Stomach (tissue), 9 donors: ENCODE data around the gene NEDD4. TPM values are rescaled to one million over a fixed set of nuclear protein-coding genes. Genes with fewer than 3 reads are reported as not detected.

Experiments used
- DNase-seq, 2 donors: peaks; one replicate each; pipeline versions ENCODE4 v3.0.0 to v3.0.0-alpha.2; 2013 to 2019
- H3K27ac ChIP-seq, 5 donors: fragments of 200-600 bp in 4 of 5; sonication (generic) in 4 of 5; one replicate each; pipeline ENCODE4 v1.5.1; 2013 to 2019; ENCODE audit warnings: mild to moderate bottlenecking in 1 of 5, moderate library complexity in 1 of 5
- H3K27me3 ChIP-seq, 3 donors: fragments of 200-600 bp; sonication (generic); one replicate each; pipeline ENCODE4 v1.5.1; 2017 to 2019; ENCODE audit warnings: mixed run types in 1 of 3
- H3K36me3 ChIP-seq, 4 donors: fragments of 200-600 bp; sonication (generic); 1 replicate in 3 of 4; 2 replicates in 1 of 4; pipeline ENCODE4 v1.5.1; 2016 to 2019
- H3K4me1 ChIP-seq, 4 donors: fragments of 200-600 bp; sonication (generic); one replicate each; pipeline ENCODE4 v1.5.1; 2016 to 2019
- H3K4me3 ChIP-seq, 4 donors: fragments of 200-600 bp; sonication (generic) in 3 of 4; one replicate each; pipeline ENCODE4 v1.5.1; 2016 to 2019; ENCODE audit warnings: mild to moderate bottlenecking in 1 of 4
- H3K9me3 ChIP-seq, 4 donors: fragments of 200-600 bp; sonication (generic); one replicate each; pipeline ENCODE4 v1.5.1; 2016 to 2019
- EP300 ChIP-seq: sonication (generic); formaldehyde crosslinking; IDR thresholded peaks from one replicate; pipeline ENCODE4 v1.6.1; 2017; ENCODE audit warnings: antibody characterized with exemption
- POLR2A ChIP-seq, 4 donors: fragments of 450-650 bp; IDR thresholded peaks; one replicate each; pipeline ENCODE4 v1.6.1; 2016; ENCODE audit warnings: antibody characterized with exemption in 4 of 4, control low read depth in 2 of 4, mild to moderate bottlenecking in 1 of 4, moderate library complexity in 1 of 4
- POLR2AphosphoS5 ChIP-seq, 3 donors: sonication (generic); formaldehyde crosslinking; IDR thresholded peaks; one replicate each; pipeline ENCODE4 v1.6.1; 2016; ENCODE audit warnings: antibody characterized with exemption in 3 of 3
- WGBS, 5 donors: extraction: QIAGEN DNeasy Blood & Tissue Kit in 3 of 5; methylation state at CpG; one replicate each; pipeline versions ENCODE4 v1.1.5 to v1.1.7; 2013 to 2018; 5-methylcytosine and 5-hydroxymethylcytosine counted together
- intact Hi-C: fragments of 100-400 bp; cut with DNase I; formaldehyde crosslinking; loops from one replicate; pipeline ENCODE4 v1.15.1; 2023; ENCODE audit warnings: low total_unique reads
- polyA plus RNA-seq, 3 donors: library from polyadenylated mRNA; stranded (reverse); fragments of 200-250 nt; gene quantifications; one replicate each; pipeline ENCODE4 v1.2.3, GENCODE V29; 2013
- total RNA-seq, 5 donors: library from RNA; depleted of rRNA; stranded (reverse); fragments of >200 nt; gene quantifications; one replicate each; pipeline versions ENCODE4 v1.1.0 to v1.2.3, GENCODE V29; 2014 to 2016
- TF ChIP-seq, protein P1 (sequence below), 7 experiments: fragments of 450-650 bp in 4 of 7; fragments of 200-600 bp in 3 of 7; sonication (generic) in 3 of 7; IDR thresholded peaks; one replicate each; pipeline ENCODE4 v1.5.1; 2016 to 2019; ENCODE audit warnings: antibody characterized with exemption in 7 of 7, control low read depth in 2 of 7, mild to moderate bottlenecking in 1 of 7
- donor health status: healthy with polysubstance abuse.
- donor health status: Bipolar disorder and iron deficiency.
- donor health status: healthy.

NEDD4 gene
- total and polyA plus RNA-seq, 8 donors = 2.9 to 40.8 (median 7.5) TPM

DNA sequence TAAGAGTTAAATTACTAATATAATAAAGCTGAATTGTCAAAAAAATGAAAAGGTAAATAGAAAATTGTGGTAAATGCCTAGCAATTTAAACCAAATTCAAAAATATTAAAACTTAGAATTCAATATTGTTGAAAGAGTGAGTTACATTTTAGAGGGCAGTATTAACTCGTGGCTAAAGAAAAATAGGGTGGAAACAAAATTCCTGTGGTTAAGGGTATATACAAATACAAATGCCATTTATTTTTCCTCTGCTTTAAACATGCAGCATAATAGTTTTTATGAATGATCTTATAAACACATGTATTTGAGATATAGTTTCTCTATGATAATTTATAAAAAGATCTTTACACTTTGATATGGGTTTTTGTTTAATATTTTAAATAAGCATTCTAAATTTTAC, 79.0 kb downstream of the NEDD4 start:
- Histone ChIP-seq H3K36me3 (no peaks in the 10 kb centered on the region), H3K27me3 (no peaks in the 10 kb centered on the region), H3K4me3 (no peak overlapping the region), H3K9me3 (no peaks in the 10 kb centered on the region), H3K27ac (no peak overlapping the region), H3K4me1 (peaks cover 5 to 27% (median 19%) of the 10 kb centered on the region in 4 donors)
- intact Hi-C loops = no loop called here
- TF ChIP-seq, protein P1, sequence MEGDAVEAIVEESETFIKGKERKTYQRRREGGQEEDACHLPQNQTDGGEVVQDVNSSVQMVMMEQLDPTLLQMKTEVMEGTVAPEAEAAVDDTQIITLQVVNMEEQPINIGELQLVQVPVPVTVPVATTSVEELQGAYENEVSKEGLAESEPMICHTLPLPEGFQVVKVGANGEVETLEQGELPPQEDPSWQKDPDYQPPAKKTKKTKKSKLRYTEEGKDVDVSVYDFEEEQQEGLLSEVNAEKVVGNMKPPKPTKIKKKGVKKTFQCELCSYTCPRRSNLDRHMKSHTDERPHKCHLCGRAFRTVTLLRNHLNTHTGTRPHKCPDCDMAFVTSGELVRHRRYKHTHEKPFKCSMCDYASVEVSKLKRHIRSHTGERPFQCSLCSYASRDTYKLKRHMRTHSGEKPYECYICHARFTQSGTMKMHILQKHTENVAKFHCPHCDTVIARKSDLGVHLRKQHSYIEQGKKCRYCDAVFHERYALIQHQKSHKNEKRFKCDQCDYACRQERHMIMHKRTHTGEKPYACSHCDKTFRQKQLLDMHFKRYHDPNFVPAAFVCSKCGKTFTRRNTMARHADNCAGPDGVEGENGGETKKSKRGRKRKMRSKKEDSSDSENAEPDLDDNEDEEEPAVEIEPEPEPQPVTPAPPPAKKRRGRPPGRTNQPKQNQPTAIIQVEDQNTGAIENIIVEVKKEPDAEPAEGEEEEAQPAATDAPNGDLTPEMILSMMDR (IDR thresholded peaks at IDR 0.05) = no peak
- TF ChIP-seq POLR2A (IDR thresholded peaks at IDR 0.05) (no peak), EP300 (no peak), POLR2AphosphoS5 (IDR thresholded peaks at IDR 0.05) (no peak)
- no peak for DNase-seq
- WGBS, 5 donors = 52 to 59% (median 54%) methylated on average over 1 of the region's 1 CpG

GRCh38 chr15:55912982-55913381, 80.4 kb downstream of the NEDD4 start:
- no peak overlapping the region for H3K4me3 ChIP-seq
- peaks cover 5 to 23% (median 12%) of the 10 kb centered on the region in 4 donors for H3K4me1 ChIP-seq
- no peaks in the 10 kb centered on the region for H3K36me3 ChIP-seq
- DNase-seq = no peak
- intact Hi-C loops = no loop called here
- WGBS, 5 donors = 85 to 94% (median 93%) methylated on average over 2 of the region's 2 CpGs
- TF ChIP-seq POLR2A (IDR thresholded peaks at IDR 0.05) (no peak), EP300 (no peak), POLR2AphosphoS5 (IDR thresholded peaks at IDR 0.05) (no peak)
- TF ChIP-seq, protein P1 (IDR thresholded peaks at IDR 0.05) = no peak
- no peak overlapping the region for H3K27ac ChIP-seq
- no peaks in the 10 kb centered on the region for H3K27me3 ChIP-seq
- H3K9me3 ChIP-seq = no peaks in the 10 kb centered on the region

DNA sequence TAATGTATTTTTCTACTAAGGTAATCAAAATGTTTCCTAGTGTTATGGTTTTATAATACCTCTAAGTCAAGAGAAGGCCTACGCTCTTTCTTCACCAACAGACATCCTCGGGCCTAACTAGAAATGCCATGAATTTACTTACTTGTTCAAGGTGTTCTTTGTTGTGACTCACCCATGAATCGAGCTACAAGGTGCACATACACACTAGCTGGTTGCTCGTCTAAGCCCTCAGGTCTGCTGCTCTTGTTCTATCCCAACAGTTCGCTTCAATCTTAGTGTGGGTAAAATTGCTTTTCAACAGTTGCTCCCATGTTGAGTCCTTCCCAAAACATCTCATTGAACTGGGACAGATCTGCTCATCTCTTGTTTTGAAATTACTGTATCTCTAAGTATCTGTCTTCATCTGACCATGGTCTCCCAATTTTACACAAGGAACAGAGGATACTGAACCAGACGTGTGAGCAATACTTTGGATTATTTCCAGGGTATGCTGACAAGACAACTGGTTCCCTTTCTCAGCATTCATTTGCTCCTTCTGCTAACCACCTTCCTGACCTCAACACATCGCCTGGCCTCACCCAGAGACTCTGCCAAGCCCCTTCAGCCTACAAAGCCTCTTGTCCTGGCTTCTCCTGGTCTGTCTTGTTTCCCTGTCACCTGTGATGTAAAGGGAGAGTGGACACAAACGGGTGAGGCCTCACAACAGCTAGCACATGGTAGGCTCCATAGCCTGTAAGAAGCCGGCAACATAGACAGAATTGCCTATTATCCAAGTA, 84.2 kb downstream of the NEDD4 start:
- no peaks in the 10 kb centered on the region for H3K36me3 ChIP-seq
- H3K4me1 ChIP-seq = no peaks in the 10 kb centered on the region
- WGBS, 5 donors = 82 to 93% (median 91%) methylated on average over 9 of the region's 9 CpGs
- no peaks in the 10 kb centered on the region for H3K27me3 ChIP-seq
- H3K9me3 ChIP-seq = no peaks in the 10 kb centered on the region
- intact Hi-C loops = no loop called here
- H3K27ac ChIP-seq = no peak overlapping the region
- TF ChIP-seq EP300 (no peak), POLR2AphosphoS5 (IDR thresholded peaks at IDR 0.05) (no peak), POLR2A (IDR thresholded peaks at IDR 0.05) (no peak)
- TF ChIP-seq, protein P1 (IDR thresholded peaks at IDR 0.05) = no peak
- no peak for DNase-seq
- no peak overlapping the region for H3K4me3 ChIP-seq

DNA sequence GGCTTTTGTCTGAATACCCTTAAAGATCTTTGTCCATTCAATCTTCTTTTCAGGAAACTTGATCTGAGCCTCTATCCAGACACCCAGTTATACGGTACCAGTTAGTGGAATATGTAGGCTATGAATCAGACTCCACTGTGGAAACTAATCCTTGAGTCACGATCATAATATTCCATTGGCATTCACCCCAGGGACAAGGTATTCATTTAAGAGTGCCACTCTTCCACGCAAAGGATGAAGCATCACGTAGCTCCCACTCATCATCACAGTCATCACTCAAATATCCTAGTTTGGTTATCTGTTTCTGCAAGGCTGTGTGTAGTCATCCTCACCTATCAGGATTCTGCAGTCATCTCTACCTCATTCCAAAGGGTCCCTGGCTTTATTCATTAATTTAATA, 85.6 kb downstream of the NEDD4 start:
- no peak overlapping the region for H3K27ac ChIP-seq
- no peak for DNase-seq
- TF ChIP-seq POLR2A (IDR thresholded peaks at IDR 0.05) = no peak
- TF ChIP-seq EP300 = no peak
- TF ChIP-seq POLR2AphosphoS5 (IDR thresholded peaks at IDR 0.05) = peak in 1 of 3 donors; percentile 9
- no peaks in the 10 kb centered on the region for H3K9me3 ChIP-seq
- intact Hi-C loops = no loop called here
- no peaks in the 10 kb centered on the region for H3K36me3 ChIP-seq
- H3K4me3 ChIP-seq = no peak overlapping the region
- WGBS, 5 donors = 63 to 90% (median 83%) methylated on average over 4 of the region's 4 CpGs
- H3K27me3 ChIP-seq = no peaks in the 10 kb centered on the region
- H3K4me1 ChIP-seq = no peaks in the 10 kb centered on the region

- WGBS, 5 donors = 82 to 93% (median 86%) methylated on average over 4 of the region's 4 CpGs
- Histone ChIP-seq H3K4me3 (no peak overlapping the region), H3K27me3 (no peaks in the 10 kb centered on the region), H3K27ac (no peak overlapping the region), H3K36me3 (no peaks in the 10 kb centered on the region), H3K4me1 (peaks cover 0 to 3% (median under 1%) of the 10 kb centered on the region in 4 donors), H3K9me3 (no peaks in the 10 kb centered on the region)
- DNase-seq = no peak
- intact Hi-C loops = no loop called here
- TF ChIP-seq, protein P1 (IDR thresholded peaks at IDR 0.05) = no peak
- no peak for TF ChIP-seq EP300
- TF ChIP-seq POLR2AphosphoS5 (IDR thresholded peaks at IDR 0.05) = no peak
- TF ChIP-seq POLR2A (IDR thresholded peaks at IDR 0.05) = no peak
Observed at GRCh38 chr15:55902981-55903380, 90.4 kb downstream of the NEDD4 start.
